MCF 10A (cell line): ENCODE results near the gene RFWD3. TPM values are rescaled to one million over a fixed set of nuclear protein-coding genes. Genes with fewer than 3 reads are reported as not detected.
A peak's percentile ranks its signal among the peaks of the same experiment; 100 is the strongest.

Source experiments
- BruUV-seq: library from RNA; stranded (reverse); fragments of 400-500 nt; replicated peaks from 2 replicates; lab custom pipeline; 2021; lab: Mats Ljungman, UMichigan
- CTCF ChIA-PET: fragments of 300-600 bp; sonication (Branson Sonifier 250); formaldehyde crosslinking; extraction: SDS; loops from one replicate; lab custom pipeline; 2021; ENCODE audit warnings: antibody characterized with exemption, inconsistent platforms; lab: Yijun Ruan, JAX
- POLR2A ChIA-PET: fragments of 300-600, 350-650 bp; sonication (Branson Sonifier 250); formaldehyde crosslinking; extraction: SDS; loops from one replicate; lab custom pipeline; 2020; ENCODE audit warnings: antibody characterized with exemption, inconsistent platforms; lab: Yijun Ruan, JAX
- DNase-seq: peaks from one replicate; pipeline ENCODE4 v3.0.0-alpha.2; 2018; ENCODE audit not compliant: unreplicated experiment
- H3K27ac Mint-ChIP-seq: one replicate; pipeline ENCODE4 v1.8.0; 2022; ENCODE audit warnings: mild to moderate bottlenecking, low read depth, mixed read lengths; ENCODE audit not compliant: unreplicated experiment
- H3K27me3 Mint-ChIP-seq: one replicate; pipeline ENCODE4 v1.8.0; 2022; ENCODE audit warnings: mixed read lengths; ENCODE audit not compliant: insufficient read depth, unreplicated experiment
- H3K36me3 Mint-ChIP-seq: one replicate; pipeline ENCODE4 v1.8.0; 2022; ENCODE audit warnings: mild to moderate bottlenecking, moderate library complexity, mixed read lengths; ENCODE audit not compliant: insufficient read depth, unreplicated experiment
- H3K4me1 Mint-ChIP-seq: one replicate; pipeline ENCODE4 v1.8.0; 2022; ENCODE audit warnings: mixed read lengths; ENCODE audit not compliant: insufficient read depth, unreplicated experiment
- H3K4me3 Mint-ChIP-seq: one replicate; pipeline ENCODE4 v1.8.0; 2022; ENCODE audit warnings: mild to moderate bottlenecking, moderate library complexity, mixed read lengths; ENCODE audit not compliant: unreplicated experiment
- H3K9me3 Mint-ChIP-seq: one replicate; pipeline ENCODE4 v1.8.0; 2022; ENCODE audit warnings: mixed read lengths; ENCODE audit not compliant: unreplicated experiment
- intact Hi-C: fragments of 100-400 bp; cut with micrococcal nuclease; formaldehyde crosslinking; loops from 2 replicates; pipeline ENCODE4 v1.14.1; 2022
- total RNA-seq: library from RNA; stranded (reverse); gene quantifications from 2 replicates; pipeline ENCODE4 v1.2.3, GENCODE V29; 2022
- TF ChIP-seq, protein P1 (sequence below): fragments of 200-600 bp; IDR thresholded peaks from one replicate; pipeline ENCODE4 v1.8.0; 2022; ENCODE audit warnings: antibody characterized with exemption, mild to moderate bottlenecking; ENCODE audit not compliant: unreplicated experiment

Gene RFWD3
- total RNA-seq, 1 experiment from 2014 or later: 33.7 TPM

DNA sequence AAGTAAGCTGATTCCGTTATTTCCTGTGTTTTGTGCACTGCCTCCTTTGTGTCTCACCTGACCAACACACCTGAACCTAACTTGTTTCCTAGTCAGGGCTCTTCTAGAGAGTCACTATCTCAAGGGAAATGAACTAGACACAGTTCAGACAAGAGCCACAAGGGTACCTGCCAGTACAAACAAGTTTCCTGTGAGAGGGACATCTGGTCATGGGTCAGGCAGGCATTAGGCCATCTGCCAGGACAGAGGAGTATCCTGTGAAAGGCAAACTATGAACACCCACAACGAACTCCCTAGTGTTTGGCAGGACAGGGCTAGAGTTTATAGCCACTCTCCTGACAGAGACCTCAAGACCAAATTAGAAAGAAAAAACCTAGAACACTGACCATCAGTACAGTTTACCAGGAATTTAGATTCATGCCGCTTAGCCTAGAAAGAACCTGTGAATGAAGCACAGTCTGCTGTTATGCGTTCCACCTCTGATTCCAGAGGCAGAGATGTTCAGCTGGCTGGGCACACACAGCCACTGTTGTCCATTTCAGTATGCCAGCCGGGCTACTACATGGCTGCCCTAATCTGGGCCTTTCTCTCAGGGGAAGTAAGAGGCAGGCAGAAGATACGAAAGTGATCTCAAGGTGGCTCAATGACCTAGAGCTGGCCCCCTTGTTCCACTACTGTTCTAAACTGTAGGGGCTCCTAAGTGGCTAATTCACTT, 39.0 kb downstream of the RFWD3 start:
- CTCF ChIA-PET: interaction anchor here (0.6 to 2.1 kb wide), 4 partner anchors 15 to 321 kb away, joined by 3 to 9 read pairs (median 4); no protein-coding TSS in a partner anchor

GRCh38 chr16:74626741-74627416, 39.8 kb downstream of the RFWD3 start:
- ChIA-PET POLR2A (interaction anchor here (0.6 kb wide), 1 partner anchor 223 kb away, joined by 4 read pairs; no protein-coding TSS in a partner anchor), CTCF (interaction anchor here (0.6 to 2.1 kb wide), 3 partner anchors 24 to 321 kb away, joined by 3 to 9 read pairs (median 3); partner anchors contain the start of gene RFWD3)
- TF ChIP-seq, protein P1, sequence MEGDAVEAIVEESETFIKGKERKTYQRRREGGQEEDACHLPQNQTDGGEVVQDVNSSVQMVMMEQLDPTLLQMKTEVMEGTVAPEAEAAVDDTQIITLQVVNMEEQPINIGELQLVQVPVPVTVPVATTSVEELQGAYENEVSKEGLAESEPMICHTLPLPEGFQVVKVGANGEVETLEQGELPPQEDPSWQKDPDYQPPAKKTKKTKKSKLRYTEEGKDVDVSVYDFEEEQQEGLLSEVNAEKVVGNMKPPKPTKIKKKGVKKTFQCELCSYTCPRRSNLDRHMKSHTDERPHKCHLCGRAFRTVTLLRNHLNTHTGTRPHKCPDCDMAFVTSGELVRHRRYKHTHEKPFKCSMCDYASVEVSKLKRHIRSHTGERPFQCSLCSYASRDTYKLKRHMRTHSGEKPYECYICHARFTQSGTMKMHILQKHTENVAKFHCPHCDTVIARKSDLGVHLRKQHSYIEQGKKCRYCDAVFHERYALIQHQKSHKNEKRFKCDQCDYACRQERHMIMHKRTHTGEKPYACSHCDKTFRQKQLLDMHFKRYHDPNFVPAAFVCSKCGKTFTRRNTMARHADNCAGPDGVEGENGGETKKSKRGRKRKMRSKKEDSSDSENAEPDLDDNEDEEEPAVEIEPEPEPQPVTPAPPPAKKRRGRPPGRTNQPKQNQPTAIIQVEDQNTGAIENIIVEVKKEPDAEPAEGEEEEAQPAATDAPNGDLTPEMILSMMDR: no peak
- BruUV-seq: no TSS peak
- H3K4me3 Mint-ChIP-seq: no peak overlapping the region
- no peaks in the 10 kb centered on the region for H3K27me3 Mint-ChIP-seq
- H3K9me3 Mint-ChIP-seq: no peaks in the 10 kb centered on the region
- DNase-seq: no peak
- peaks cover 91% of the 10 kb centered on the region for H3K36me3 Mint-ChIP-seq
- peak overlapping the region; percentile 76 for H3K27ac Mint-ChIP-seq
- intact Hi-C loops: no loop called here
- H3K4me1 Mint-ChIP-seq: peaks cover 4% of the 10 kb centered on the region

More for the DNA sequence above, 39.0 kb downstream of the RFWD3 start:
- intact Hi-C loops: no loop called here
- Mint-ChIP-seq H3K4me1 (peaks cover 4% of the 10 kb centered on the region), H3K27ac (peak overlapping the region; percentile 76), H3K36me3 (peaks cover 90% of the 10 kb centered on the region), H3K9me3 (no peaks in the 10 kb centered on the region), H3K4me3 (no peak overlapping the region), H3K27me3 (no peaks in the 10 kb centered on the region)
- POLR2A ChIA-PET: no interaction called here
- no TSS peak for BruUV-seq
- TF ChIP-seq, protein P1: no peak
- no peak for DNase-seq

GRCh38 chr16:74625500-74626350, 41.0 kb downstream of the RFWD3 start:
- TF ChIP-seq, protein P1: no peak
- peaks cover 93% of the 10 kb centered on the region for H3K36me3 Mint-ChIP-seq
- DNase-seq: no peak
- ChIA-PET POLR2A (interaction anchor here (0.6 kb wide), 1 partner anchor 224 kb away, joined by 4 read pairs; no protein-coding TSS in a partner anchor), CTCF (interaction anchor here (0.6 to 5.1 kb wide), 9 partner anchors 11 to 320 kb away, joined by 3 to 31 read pairs (median 4); partner anchors contain the start of gene RFWD3)
- intact Hi-C loops: no loop called here
- H3K27ac Mint-ChIP-seq: no peak overlapping the region
- no peak overlapping the region for H3K4me3 Mint-ChIP-seq
- no peaks in the 10 kb centered on the region for H3K27me3 Mint-ChIP-seq
- no peaks in the 10 kb centered on the region for H3K9me3 Mint-ChIP-seq
- no TSS peak for BruUV-seq
- H3K4me1 Mint-ChIP-seq: peaks cover 4% of the 10 kb centered on the region
